ENCODE results near the gene ITGB5.

- no peak for TF ChIP-seq ZNF8 (CRISPR knock-in tag; IDR thresholded peaks at IDR 0.05)
- no peak for TF ChIP-seq POU6F1 (CRISPR knock-in tag; IDR thresholded peaks at IDR 0.05; ENCODE audit: borderline replicate concordance, low read depth)
- no peak for TF ChIP-seq BACH2 (CRISPR knock-in tag; IDR thresholded peaks at IDR 0.05; ENCODE audit: borderline replicate concordance)
- TF ChIP-seq, protein P1, sequence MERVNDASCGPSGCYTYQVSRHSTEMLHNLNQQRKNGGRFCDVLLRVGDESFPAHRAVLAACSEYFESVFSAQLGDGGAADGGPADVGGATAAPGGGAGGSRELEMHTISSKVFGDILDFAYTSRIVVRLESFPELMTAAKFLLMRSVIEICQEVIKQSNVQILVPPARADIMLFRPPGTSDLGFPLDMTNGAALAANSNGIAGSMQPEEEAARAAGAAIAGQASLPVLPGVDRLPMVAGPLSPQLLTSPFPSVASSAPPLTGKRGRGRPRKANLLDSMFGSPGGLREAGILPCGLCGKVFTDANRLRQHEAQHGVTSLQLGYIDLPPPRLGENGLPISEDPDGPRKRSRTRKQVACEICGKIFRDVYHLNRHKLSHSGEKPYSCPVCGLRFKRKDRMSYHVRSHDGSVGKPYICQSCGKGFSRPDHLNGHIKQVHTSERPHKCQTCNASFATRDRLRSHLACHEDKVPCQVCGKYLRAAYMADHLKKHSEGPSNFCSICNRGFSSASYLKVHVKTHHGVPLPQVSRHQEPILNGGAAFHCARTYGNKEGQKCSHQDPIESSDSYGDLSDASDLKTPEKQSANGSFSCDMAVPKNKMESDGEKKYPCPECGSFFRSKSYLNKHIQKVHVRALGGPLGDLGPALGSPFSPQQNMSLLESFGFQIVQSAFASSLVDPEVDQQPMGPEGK (CRISPR knock-in tag; IDR thresholded peaks at IDR 0.05; ENCODE audit: borderline replicate concordance) = no peak
- TF ChIP-seq TCF4 (CRISPR knock-in tag; IDR thresholded peaks at IDR 0.05; ENCODE audit: borderline replicate concordance) = no peak
- TF ChIP-seq ZNF70 (CRISPR knock-in tag; IDR thresholded peaks at IDR 0.05) = no peak
- TF ChIP-seq CREB5 (CRISPR knock-in tag; IDR thresholded peaks at IDR 0.05; ENCODE audit: low read depth) = no peak
- TF ChIP-seq ESRRG (CRISPR knock-in tag; IDR thresholded peaks at IDR 0.05) = no peak
- no peak for TF ChIP-seq GLIS3 (CRISPR knock-in tag; IDR thresholded peaks at IDR 0.05)
- TF ChIP-seq, protein P2, sequence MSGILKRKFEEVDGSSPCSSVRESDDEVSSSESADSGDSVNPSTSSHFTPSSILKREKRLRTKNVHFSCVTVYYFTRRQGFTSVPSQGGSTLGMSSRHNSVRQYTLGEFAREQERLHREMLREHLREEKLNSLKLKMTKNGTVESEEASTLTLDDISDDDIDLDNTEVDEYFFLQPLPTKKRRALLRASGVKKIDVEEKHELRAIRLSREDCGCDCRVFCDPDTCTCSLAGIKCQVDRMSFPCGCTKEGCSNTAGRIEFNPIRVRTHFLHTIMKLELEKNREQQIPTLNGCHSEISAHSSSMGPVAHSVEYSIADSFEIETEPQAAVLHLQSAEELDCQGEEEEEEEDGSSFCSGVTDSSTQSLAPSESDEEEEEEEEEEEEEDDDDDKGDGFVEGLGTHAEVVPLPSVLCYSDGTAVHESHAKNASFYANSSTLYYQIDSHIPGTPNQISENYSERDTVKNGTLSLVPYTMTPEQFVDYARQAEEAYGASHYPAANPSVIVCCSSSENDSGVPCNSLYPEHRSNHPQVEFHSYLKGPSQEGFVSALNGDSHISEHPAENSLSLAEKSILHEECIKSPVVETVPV (CRISPR knock-in tag; IDR thresholded peaks at IDR 0.05) = no peak
- no peak for TF ChIP-seq ZNF565 (CRISPR knock-in tag; conservative IDR thresholded peaks at IDR 0.05; ENCODE audit: low read depth)
- TF ChIP-seq PPARA (CRISPR knock-in tag; IDR thresholded peaks at IDR 0.05; ENCODE audit: borderline replicate concordance) = no peak
- TF ChIP-seq ZFP30 (CRISPR knock-in tag; IDR thresholded peaks at IDR 0.05) = no peak
Measured at GRCh38 chr3:124769462-124769861, 117.7 kb downstream of the ITGB5 start.

Measured in SK-N-SH treated with all-trans-retinoic acid at 6 μM for 48 hours (cell line).